GM12864 (cell line): Measurements from ENCODE around the gene SCNN1B.
"Not testable (repeated sequence)": the region's sequence is repeated elsewhere in the genome, so short reads cannot be mapped to it uniquely, and the experiment has no call there.

Experiments used
- DNase-seq: peaks from one replicate; pipeline ENCODE4 v3.0.0-alpha.2; 2011; ENCODE audit warnings: low read depth
- H3K4me3 ChIP-seq: 2 replicates; pipeline ENCODE4 v1.5.1; 2011; ENCODE audit warnings: mild to moderate bottlenecking, low read depth, low read length, control low read depth
- CTCF ChIP-seq: IDR thresholded peaks from 2 replicates; pipeline ENCODE4 v1.5.1; 2011; ENCODE audit warnings: low read depth, mild to moderate bottlenecking, moderate library complexity, low read length, control low read depth, inconsistent platforms; ENCODE audit errors: missing control alignments

Gene SCNN1B

GRCh38 chr16:23362460-23363317 lies 60.6 kb downstream of the SCNN1B start:
- TF ChIP-seq CTCF: no peak

GRCh38 chr16:23365602-23366240 lies 63.6 kb downstream of the SCNN1B start:
- H3K4me3 ChIP-seq: no peak overlapping the region
- no peak for TF ChIP-seq CTCF
- DNase-seq: peak; percentile 19

More at GRCh38 chr16:23362460-23363317, 60.6 kb downstream of the SCNN1B start:
- H3K4me3 ChIP-seq: no peak overlapping the region
- DNase-seq: no peak

GRCh38 chr16:23366341-23366740 lies 64.2 kb downstream of the SCNN1B start:
- not testable (repeated sequence) for H3K4me3 ChIP-seq, DNase-seq

GRCh38 chr16:23367564-23367963 lies 65.5 kb downstream of the SCNN1B start:
- no peak for TF ChIP-seq CTCF
- no peak for DNase-seq
- no peak overlapping the region for H3K4me3 ChIP-seq

GRCh38 chr16:23367988-23368387 lies 65.9 kb downstream of the SCNN1B start:
- no peak overlapping the region for H3K4me3 ChIP-seq
- no peak for TF ChIP-seq CTCF
- DNase-seq: no peak

GRCh38 chr16:23368469-23368868 lies 66.4 kb downstream of the SCNN1B start:
- no peak for DNase-seq
- TF ChIP-seq CTCF: no peak
- no peak overlapping the region for H3K4me3 ChIP-seq

- no peak overlapping the region for H3K4me3 ChIP-seq
- DNase-seq: no peak
- no peak for TF ChIP-seq CTCF
Observed at GRCh38 chr16:23369416-23369815, 67.3 kb downstream of the SCNN1B start.
